Measurements from ENCODE around the gene ID3. TPM values are rescaled to one million over a fixed set of nuclear protein-coding genes. Genes with fewer than 3 reads are reported as not detected.

Gene ID3
- total RNA-seq, 1 donor from 2014 or later = 242 TPM

DNA sequence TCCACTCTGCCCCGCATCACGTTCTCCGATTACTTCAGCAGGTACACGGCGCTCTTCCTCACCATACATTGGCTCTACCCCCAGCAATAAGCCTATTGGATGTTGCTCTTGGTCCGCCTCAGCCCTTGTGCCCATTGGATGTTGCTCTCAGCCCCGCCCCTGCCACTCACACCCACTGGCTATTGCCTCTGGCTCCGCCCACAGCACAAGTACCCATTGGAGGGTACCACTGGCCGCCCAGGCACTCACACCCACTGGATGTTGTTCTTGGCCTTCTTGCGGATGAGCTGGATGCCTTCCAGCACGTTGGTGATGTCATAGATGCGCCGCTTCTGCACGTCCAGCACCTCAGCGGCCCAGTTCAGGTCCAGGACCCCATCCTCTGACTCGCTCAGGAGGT, 37.7 kb downstream of the ID3 start:
- H3K9me3 ChIP-seq = no peaks in the 10 kb centered on the region
- H3K27ac ChIP-seq = no peak overlapping the region
- H3K27me3 ChIP-seq = no peaks in the 10 kb centered on the region
- ATAC-seq = no peak
- no peak overlapping the region for H3K4me3 ChIP-seq
- TF ChIP-seq, protein P1, sequence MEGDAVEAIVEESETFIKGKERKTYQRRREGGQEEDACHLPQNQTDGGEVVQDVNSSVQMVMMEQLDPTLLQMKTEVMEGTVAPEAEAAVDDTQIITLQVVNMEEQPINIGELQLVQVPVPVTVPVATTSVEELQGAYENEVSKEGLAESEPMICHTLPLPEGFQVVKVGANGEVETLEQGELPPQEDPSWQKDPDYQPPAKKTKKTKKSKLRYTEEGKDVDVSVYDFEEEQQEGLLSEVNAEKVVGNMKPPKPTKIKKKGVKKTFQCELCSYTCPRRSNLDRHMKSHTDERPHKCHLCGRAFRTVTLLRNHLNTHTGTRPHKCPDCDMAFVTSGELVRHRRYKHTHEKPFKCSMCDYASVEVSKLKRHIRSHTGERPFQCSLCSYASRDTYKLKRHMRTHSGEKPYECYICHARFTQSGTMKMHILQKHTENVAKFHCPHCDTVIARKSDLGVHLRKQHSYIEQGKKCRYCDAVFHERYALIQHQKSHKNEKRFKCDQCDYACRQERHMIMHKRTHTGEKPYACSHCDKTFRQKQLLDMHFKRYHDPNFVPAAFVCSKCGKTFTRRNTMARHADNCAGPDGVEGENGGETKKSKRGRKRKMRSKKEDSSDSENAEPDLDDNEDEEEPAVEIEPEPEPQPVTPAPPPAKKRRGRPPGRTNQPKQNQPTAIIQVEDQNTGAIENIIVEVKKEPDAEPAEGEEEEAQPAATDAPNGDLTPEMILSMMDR (IDR thresholded peaks at IDR 0.05) = no peak
- no peaks in the 10 kb centered on the region for H3K36me3 ChIP-seq
- peaks cover 7% of the 10 kb centered on the region for H3K4me1 ChIP-seq
- no peak for DNase-seq
- intact Hi-C loops (cut with DNase I) = no loop called here

DNA sequence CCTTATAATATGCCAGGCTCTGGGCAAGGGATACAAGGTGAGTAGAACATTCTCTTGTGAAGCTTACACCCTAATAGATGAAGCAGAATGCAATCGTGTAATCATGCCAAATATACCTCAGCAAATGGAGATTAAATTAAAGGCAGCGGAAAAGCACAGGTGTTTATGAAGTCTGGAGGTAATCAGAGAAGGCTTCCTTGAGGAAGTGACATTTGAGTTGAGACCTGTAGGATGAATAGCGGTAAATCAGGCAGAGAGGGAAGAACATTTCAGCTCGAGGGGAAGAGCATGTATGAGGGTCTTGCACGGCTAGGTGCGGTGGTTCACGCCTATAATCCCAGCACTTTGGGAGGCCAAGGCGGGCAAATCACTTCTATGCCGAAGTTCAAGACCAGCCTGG, 41.7 kb downstream of the ID3 start:
- TF ChIP-seq, protein P1 (IDR thresholded peaks at IDR 0.05) = no peak
- H3K27ac ChIP-seq = no peak overlapping the region
- H3K36me3 ChIP-seq = no peaks in the 10 kb centered on the region
- no peaks in the 10 kb centered on the region for H3K9me3 ChIP-seq
- no peaks in the 10 kb centered on the region for H3K4me1 ChIP-seq
- no peak for DNase-seq
- H3K27me3 ChIP-seq = no peaks in the 10 kb centered on the region
- H3K4me3 ChIP-seq = no peak overlapping the region
- no peak for ATAC-seq
- intact Hi-C loops (cut with DNase I) = no loop called here

DNA sequence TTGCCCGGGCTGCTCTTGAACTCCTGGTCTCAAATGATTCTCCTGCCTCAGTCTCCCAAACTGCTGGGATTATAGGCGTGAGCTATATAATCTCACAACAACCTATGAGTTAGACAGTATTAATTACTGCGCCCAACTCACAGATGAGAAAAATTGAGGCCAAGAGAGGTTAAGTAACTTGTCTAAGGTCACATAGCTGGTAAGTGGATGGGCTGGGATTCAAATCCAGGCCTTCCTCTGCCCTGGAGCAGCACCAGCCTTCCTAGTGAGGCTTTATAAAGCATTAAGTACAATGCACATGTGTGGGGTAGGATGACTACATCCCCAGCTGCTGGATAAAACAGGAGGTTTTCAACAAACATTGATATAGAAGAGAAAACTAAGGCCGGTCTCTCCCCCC, 43.4 kb downstream of the ID3 start:
- Histone ChIP-seq H3K36me3 (no peaks in the 10 kb centered on the region), H3K27me3 (no peaks in the 10 kb centered on the region), H3K4me3 (no peak overlapping the region), H3K27ac (no peak overlapping the region), H3K9me3 (no peaks in the 10 kb centered on the region), H3K4me1 (no peaks in the 10 kb centered on the region)
- no peak for DNase-seq
- TF ChIP-seq, protein P1 (IDR thresholded peaks at IDR 0.05) = no peak
- ATAC-seq = no peak
- intact Hi-C loops (cut with DNase I) = no loop called here

DNA sequence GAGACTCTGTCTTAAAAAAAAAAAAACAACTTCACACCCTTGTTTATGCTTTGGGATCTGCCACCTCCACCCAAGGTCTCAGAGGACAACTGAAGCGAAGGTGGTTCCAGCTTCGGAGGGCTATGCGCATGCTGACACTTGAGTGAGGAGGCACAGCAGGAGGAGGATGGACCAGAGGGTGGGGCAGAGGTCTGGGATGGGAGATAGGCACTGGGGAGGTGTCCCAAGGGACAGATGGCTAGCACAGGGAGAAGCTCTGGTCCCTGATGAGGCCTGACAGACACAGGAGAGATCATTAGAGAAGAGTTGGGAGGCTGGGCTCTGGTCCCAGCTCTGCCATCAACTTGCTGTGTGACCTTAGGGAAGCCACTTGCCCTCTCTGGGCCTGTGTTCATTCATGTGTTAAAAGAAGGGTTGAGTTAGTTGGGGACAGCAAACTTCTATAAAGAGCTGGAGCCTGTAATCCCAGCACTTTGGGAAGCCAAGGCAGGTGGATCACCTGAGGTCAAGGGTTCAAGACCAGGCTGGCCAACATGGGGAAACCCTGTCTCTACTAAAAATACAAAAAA, 45.1 kb downstream of the ID3 start:
- no peak overlapping the region for H3K4me3 ChIP-seq
- H3K4me1 ChIP-seq = no peaks in the 10 kb centered on the region
- H3K27ac ChIP-seq = no peak overlapping the region
- ATAC-seq (no peak), DNase-seq (no peak)
- no peaks in the 10 kb centered on the region for H3K9me3 ChIP-seq
- TF ChIP-seq, protein P1 (IDR thresholded peaks at IDR 0.05) = no peak
- no peaks in the 10 kb centered on the region for H3K27me3 ChIP-seq
- no peaks in the 10 kb centered on the region for H3K36me3 ChIP-seq
- intact Hi-C loops (cut with DNase I) = no loop called here

DNA sequence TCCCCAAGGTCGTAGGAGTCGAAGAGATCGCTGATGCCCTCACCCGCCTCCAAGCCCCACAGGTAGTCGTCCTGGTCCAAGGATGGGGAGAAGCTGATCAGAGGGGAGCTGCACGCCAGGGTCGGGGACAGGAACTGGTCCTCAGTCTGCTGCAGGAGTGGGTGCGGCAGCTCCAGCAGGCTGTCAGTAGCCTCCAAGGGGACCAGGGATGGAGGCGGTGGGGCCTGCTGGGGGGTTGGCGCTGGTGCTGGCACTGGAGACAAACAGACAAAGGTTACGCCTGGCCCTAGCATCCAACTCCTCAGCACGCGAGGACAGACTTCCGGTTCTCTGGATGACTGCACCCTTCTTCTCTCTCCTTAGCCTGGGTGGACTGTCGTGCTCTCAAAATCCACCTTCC, 49.4 kb downstream of the ID3 start:
- Histone ChIP-seq H3K4me3 (no peak overlapping the region), H3K4me1 (no peaks in the 10 kb centered on the region), H3K27ac (no peak overlapping the region), H3K27me3 (no peaks in the 10 kb centered on the region), H3K9me3 (no peaks in the 10 kb centered on the region), H3K36me3 (no peaks in the 10 kb centered on the region)
- intact Hi-C loops (cut with DNase I) = no loop called here
- TF ChIP-seq, protein P1 (IDR thresholded peaks at IDR 0.05) = no peak
- no peak for DNase-seq
- ATAC-seq = no peak

Other genes with a start within 250 kb of the ID3 start
- 85.2 TPM for gene HNRNPR, start 215.2 kb downstream of the ID3 start, total RNA-seq
- gene ZNF436, start 189.7 kb downstream of the ID3 start, total RNA-seq = 10.9 TPM
- gene TCEA3, start 134.8 kb downstream of the ID3 start, total RNA-seq = 39.4 TPM
- gene ASAP3, start 75.3 kb downstream of the ID3 start, total RNA-seq = 35.9 TPM
- gene E2F2, start 28.3 kb downstream of the ID3 start, total RNA-seq = 0.32 TPM
- 895 TPM for gene RPL11, start 132.3 kb upstream of the ID3 start, total RNA-seq
- 66.2 TPM for gene ELOA, start 184.0 kb upstream of the ID3 start, total RNA-seq
- 46.5 TPM for gene PITHD1, start 218.9 kb upstream of the ID3 start, total RNA-seq
- 45.9 TPM for gene LYPLA2, start 231.6 kb upstream of the ID3 start, total RNA-seq
- 62.9 TPM for gene GALE, start 241.3 kb upstream of the ID3 start, total RNA-seq